ENCODE measurements around the gene CERS6.

The CERS6 gene

DNA sequence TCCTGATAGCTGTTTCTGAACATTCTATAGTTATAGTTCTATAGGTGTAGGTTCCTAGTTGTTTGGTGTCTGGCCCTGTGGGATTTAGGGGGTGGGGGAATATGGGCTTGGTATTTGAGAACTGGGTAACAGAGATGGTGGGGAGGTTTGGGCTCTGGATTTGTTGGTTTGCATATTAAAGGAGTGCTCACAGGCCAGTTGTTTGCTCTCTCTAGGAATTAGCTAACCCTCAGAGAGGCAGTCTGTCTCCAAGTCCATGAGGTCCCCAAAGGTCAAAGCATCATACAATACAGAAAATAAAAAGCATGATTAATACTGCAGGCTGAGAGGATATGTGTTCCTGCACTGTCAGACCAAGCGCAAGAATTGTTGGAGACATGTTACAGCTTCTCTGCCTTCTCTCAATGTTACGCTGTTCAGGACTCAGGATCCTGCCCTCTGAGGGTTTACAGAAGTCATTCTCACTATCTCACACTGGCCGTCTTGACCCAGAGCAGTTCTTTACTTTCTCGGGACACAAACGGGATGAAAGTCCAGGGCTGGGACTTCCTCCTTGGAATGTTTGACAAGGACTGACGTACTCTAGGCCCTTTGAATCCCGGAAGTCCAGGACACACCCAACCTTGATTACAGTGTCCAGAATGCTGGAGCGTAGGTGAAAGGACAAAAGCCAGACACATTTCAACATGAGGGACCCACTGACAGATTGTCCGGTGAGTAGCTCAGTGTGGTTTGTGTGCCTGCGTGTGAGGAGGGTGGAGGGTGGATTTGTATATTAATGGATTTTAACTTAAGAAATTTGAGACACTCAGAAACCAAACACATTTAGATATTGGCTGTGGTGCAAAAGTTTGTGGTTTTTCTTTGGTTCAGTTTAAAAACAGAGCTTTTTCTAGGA lies 346.1 kb downstream of the CERS6 start, which contains the start of gene NOSTRIN:
TSS of gene NOSTRIN (plus strand) at position 677 of the 898 bp plus-strand sequence. CDS start at position 687, 10 bp downstream.
- no peak for DNase-seq (ENCODE audit: low spot score)

DNA sequence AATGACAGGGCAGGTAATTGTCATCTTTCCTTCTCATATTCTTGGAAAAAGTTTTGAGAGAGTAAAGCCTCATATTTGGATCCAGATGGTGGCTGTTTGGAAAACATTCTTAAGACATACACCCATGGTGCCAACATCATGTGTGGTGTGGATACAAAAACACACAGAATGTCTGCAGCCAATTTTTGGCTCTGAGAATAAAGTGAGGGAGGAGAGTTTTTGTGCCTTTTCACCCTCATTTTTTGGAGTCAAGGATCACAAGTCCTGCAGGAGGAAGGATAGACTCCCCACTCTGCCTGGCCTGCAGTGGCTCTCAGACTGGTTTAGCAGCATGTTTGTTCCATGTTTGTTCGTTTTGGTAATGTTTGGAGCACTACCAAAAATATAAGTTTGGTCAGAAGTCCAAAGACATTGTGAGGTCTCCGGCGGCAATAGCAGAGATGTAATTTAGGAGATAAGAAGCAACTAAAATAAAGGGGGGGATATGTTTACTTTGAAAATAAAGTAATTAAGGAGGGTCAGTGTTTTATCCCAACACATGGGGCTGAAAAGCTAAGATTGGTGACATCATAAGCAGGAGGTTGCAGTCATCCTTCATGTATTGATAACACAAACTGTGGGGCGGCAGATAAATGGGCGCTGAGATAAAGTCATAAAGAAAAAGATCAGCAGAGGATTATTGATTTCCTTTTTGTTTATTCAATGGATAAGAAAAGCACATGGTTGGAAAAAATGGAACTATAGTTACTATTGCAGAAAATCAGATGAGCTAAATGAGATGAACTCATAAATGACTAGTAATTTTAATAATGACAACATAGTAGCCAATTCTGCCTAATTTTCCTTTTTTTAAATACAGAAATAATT lies 347.0 kb downstream of the CERS6 start:
- no peak for DNase-seq (ENCODE audit: low spot score)

DNA sequence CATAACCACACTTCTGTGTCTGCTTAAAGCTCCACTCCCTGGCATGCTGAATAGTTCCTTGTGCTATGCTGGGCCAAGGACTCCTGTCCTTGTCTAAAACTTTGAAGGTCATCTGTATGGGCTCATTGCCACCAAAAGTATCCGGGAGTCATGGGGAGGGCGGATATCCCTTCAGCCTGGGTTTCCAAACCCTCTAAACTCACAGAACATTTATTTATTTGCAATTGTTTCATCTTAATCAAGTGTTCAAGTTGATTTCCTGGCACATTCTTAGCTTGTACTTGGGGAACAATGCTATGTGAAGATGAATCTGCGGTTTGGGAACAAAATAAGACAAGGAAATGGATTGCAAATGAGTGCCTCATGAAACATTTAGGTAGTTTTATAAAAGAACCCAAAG lies 348.1 kb downstream of the CERS6 start:
- DNase-seq (ENCODE audit: low spot score): no peak

DNA sequence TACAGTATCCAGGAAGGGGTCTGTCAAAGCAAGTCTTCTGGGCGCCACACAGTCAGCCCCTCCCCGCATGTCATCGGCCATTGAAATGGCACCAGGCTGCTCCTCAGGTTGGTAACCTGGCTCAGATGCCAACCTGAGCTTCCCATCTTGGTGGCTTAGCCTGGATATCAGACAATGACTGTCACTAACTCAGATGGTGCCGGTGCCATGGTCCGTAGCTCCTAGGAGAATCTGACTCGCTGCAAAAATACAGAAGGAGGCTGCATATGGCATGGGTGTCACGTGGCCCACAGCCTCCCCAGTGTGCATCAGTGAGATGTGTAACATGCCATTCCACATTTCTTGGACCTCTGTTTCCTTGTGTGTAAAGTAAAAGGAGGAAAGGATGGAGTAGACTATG lies 349.5 kb downstream of the CERS6 start:
- DNase-seq (ENCODE audit: low spot score): no peak

DNA sequence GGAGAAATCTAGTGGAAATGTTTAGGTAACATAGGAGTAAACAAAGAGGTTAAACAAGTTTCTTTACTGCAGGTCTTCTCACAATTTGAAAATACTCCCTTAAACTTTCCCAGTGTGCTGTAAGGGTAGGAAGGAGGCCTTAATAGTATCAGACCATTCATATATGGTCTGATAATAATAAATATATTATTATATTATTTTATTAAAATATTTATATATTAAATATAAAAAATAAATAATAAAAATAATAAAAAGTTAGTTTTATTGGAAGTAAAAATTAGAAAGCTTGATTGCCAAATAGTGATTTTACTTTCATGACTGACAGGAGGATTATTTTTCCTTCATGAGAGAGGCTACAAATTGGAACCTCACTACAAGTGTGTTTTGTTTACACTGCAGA lies 353.5 kb downstream of the CERS6 start:
- no peak for DNase-seq (ENCODE audit: low spot score)

DNA sequence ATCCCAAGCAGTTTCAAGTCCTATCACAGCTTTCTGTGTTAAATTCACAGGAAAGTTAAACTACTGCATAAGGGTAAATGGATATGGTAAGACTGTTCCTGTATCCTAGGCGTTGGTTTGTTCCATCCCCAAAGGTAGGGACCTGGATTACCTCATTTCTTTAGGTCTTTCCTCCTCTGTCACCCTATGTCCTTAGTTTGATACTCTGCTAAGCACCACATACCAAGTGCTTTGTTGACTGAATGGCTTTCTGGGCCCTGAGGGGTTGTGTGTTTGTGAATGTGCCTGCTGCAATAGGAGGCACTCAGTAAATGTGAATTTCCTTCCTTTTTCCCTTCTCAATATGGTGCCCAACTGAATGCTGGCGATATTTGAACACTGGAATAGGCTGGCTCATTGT lies 354.2 kb downstream of the CERS6 start:
- DNase-seq (ENCODE audit: low spot score): no peak

DNA sequence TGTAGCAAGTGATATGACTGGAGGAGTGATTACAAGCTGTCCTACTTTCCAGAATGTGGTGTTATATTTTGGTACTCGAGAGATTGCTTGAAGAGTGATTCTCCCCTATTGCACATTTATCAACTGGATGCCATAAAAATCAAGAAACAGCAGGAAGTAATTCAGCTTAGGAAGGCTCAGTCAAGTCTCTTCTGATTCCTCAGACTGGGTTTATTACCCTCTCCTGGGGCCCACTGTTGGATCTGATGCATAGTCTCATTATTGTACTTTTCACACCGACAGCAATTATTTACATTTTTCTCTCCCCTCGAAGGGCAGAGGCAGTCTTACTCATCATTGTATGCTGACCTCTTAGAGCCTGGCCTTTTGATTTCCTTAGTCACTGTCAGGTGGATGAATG lies 355.6 kb downstream of the CERS6 start:
- no peak for DNase-seq (ENCODE audit: low spot score)

GRCh38 chr2:168814046-168814445 lies 358.0 kb downstream of the CERS6 start:
- DNase-seq (ENCODE audit: low spot score): no peak

- no peak for DNase-seq (ENCODE audit: low spot score)
These were observed 359.2 kb downstream of the CERS6 start for GRCh38 chr2:168814939-168815907.

GRCh38 chr2:168816369-168816768 lies 360.3 kb downstream of the CERS6 start:
- no peak for DNase-seq (ENCODE audit: low spot score)

GRCh38 chr2:168819050-168819715 lies 363.1 kb downstream of the CERS6 start:
- DNase-seq (ENCODE audit: low spot score): no peak

GRCh38 chr2:168819829-168820489 lies 363.9 kb downstream of the CERS6 start:
- no peak for DNase-seq (ENCODE audit: low spot score)

GRCh38 chr2:168821577-168821976 lies 365.5 kb downstream of the CERS6 start:
- DNase-seq (ENCODE audit: low spot score): no peak

DNA sequence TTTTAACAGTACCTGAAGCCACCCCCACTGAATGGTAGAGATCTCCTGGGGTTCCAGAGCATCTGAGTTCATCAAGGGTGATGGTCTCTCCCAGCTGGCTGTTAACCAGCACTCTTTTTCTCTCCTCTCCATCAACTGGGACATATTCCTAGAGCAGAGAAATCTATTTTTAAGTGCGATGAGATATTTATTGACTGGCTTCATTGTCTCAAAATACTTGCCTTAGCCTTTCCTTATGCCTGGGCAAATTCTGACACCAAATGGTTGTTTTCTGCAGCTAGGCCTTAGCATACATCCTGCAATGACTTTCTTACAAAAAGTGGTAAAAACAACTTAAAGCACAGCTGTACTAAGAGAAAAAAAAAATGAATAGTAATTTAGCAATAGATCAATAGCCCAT lies 365.9 kb downstream of the CERS6 start:
- DNase-seq (ENCODE audit: low spot score): no peak

Measured in hematopoietic multipotent progenitor cell treated with erythropoietin and hydrocortisone succinate and interleukin-3 and kit ligand, for 15 days (in vitro differentiated cells).